ENCODE measurements around the gene PCDH15.

The PCDH15 gene

DNA sequence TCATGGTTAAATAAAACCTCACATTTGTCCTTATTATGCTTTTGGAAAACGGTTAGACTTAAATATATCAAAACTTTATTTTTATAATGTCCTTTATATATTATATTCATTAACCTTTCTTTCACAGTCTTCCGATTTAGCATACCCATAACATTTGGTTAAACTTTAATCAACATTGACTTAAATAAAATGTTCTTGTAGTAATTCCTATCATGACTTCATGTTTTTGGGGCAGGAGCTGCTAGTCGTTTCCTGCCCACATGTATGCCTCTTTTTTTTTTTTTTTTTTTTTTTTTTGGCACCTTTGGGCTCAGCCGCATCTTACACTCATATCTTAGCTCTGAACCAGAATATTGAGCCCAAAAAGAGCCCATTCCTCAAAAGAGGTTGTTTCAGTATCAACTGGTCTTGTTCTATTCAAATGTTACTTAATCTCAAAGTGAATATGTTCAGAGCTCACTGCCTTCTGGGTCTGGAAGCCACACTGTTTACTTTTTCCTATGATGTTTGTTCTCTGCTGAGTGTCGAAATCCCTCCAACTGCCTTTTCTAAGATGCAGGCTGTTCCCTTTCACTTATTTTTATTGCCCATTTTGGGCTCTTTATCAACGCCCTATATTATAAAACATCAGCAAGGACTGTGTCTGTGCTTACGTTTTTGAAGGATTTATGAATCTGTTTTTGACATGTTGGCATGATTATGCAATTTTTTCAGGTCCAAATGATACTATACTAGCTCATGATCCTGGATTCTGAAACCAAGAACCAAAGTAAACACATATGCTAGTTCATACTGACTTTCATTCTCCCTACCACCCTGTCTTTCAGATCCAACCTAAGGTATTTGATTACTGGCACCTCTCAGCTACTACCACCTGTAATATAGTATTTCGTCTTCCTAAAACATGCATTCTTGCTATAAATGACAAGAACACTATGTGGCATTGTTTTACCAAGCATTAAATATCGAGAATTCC is 914.4 kb downstream of the PCDH15 start:
- in situ Hi-C loops (cut with MboI; ENCODE audit: low sequenced_read_pairs, unreplicated experiment): no loop called here

DNA sequence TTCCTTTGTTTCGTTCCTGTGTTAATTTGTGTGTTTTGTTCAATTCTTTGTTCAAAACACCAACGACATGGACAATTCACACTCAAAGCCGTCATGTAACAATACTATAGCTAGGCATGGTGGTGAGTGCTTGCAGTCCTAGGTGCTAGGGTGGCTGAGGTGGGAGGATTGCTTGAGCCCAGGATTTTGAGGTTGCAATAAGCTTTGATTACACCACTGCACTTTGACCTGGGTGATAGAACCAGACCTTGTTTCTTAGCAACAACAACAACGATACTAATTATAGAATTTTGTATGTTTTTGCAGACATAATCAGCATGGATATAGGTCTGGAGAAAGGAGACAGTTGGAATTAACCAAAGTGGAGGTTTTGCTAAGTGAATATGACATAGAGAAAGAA is 936.2 kb downstream of the PCDH15 start:
- in situ Hi-C loops (cut with MboI; ENCODE audit: low sequenced_read_pairs, unreplicated experiment): no loop called here
- TF ChIP-seq, protein P1, sequence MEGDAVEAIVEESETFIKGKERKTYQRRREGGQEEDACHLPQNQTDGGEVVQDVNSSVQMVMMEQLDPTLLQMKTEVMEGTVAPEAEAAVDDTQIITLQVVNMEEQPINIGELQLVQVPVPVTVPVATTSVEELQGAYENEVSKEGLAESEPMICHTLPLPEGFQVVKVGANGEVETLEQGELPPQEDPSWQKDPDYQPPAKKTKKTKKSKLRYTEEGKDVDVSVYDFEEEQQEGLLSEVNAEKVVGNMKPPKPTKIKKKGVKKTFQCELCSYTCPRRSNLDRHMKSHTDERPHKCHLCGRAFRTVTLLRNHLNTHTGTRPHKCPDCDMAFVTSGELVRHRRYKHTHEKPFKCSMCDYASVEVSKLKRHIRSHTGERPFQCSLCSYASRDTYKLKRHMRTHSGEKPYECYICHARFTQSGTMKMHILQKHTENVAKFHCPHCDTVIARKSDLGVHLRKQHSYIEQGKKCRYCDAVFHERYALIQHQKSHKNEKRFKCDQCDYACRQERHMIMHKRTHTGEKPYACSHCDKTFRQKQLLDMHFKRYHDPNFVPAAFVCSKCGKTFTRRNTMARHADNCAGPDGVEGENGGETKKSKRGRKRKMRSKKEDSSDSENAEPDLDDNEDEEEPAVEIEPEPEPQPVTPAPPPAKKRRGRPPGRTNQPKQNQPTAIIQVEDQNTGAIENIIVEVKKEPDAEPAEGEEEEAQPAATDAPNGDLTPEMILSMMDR (IDR thresholded peaks at IDR 0.05; ENCODE audit: borderline replicate concordance, control extremely low read depth, extremely low read depth, insufficient read depth, missing control alignments): no peak

More for the DNA sequence above, 914.4 kb downstream of the PCDH15 start:
- no peak for DNase-seq (ENCODE audit: low spot score)
- TF ChIP-seq, protein P1 (IDR thresholded peaks at IDR 0.05; ENCODE audit: borderline replicate concordance, control extremely low read depth, extremely low read depth, insufficient read depth, missing control alignments): no peak

DNA sequence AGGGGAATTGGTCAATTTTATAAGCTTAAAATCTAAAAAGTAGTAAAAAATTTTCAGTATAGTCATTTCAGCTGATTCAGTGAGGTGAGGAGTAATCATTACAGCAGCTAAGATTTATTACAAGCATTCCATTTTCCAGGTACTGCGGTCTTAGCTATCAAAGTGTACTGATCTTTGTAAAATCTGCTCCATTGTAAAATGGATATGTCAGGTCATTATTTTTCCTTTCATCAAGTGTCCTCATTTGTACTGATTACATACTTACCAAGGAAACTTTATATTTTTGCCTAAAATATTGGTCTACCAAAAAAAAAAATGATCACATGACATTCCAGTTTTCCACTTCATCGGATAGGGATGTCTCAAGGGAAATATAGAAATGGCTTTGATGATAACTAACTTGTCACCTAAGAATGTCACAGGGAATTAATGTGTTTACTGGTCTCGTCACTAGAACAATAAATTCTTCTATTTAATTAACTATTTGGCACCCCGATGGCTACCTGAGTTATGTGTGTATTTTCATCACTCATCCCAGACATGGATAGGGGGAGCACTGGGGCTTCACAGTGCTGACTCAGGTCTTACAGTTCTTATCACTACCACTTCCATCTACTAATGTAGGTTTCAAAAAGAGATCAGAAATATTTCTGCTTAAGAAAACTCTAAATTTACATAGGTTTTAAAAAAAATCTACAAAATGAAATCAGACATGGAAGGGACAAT is 948.4 kb downstream of the PCDH15 start:
- TF ChIP-seq, protein P1 (IDR thresholded peaks at IDR 0.05; ENCODE audit: borderline replicate concordance, control extremely low read depth, extremely low read depth, insufficient read depth, missing control alignments): no peak
- in situ Hi-C loops (cut with MboI; ENCODE audit: low sequenced_read_pairs, unreplicated experiment): no loop called here
- no peak for DNase-seq (ENCODE audit: low spot score)

More for the DNA sequence above, 936.2 kb downstream of the PCDH15 start:
- no peak for DNase-seq (ENCODE audit: low spot score)

DNA sequence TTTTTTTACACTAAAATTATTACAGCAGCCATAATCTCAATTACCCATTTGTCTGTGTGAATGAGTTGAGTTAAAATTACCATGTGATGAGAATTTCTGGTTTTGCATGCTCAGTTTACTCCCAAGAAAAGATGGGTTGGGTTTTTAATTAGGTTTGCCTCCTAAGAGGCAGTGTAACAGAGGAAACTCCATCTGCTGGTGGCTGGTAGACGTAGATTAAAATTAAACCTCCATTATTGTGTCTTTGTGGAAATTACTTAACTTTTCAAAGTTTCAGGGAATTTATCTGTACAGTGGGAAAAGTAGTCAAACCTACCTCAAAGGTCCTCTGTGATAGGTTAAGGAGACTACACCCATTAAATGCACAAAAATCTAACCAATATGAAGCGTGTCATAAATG is 954.2 kb downstream of the PCDH15 start:
- in situ Hi-C loops (cut with MboI; ENCODE audit: low sequenced_read_pairs, unreplicated experiment): no loop called here
- DNase-seq (ENCODE audit: low spot score): no peak
- TF ChIP-seq, protein P1 (IDR thresholded peaks at IDR 0.05; ENCODE audit: borderline replicate concordance, control extremely low read depth, extremely low read depth, insufficient read depth, missing control alignments): no peak

DNA sequence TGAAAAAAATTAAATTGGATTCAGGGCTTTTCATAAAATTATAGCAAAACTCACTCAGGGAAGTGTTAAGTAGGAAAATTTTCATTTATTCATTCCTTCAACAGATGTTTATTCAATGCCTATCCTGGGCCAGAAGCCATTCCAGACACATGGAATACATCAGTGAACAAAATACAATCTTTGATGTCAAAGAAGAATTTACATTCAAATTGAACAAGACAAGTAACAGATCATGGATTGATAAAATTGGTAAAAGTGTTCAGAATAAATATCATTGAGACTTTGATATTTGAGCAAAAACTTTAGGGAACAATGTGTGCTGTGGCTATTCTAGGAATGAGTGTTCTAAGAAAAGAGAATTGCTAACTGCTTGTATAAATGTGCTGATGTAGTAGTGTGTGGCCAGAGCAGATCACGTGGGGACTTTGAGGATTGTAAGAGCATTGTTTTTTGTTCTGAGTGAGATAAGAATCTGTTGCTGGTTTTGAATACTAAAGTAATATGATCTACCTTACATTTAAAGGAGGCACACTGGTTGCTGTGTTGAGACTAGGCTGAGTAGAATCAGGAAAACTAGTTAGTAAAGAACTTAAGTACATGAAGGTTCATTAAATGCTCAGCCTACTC is 957.2 kb downstream of the PCDH15 start:
- TF ChIP-seq, protein P1 (IDR thresholded peaks at IDR 0.05; ENCODE audit: borderline replicate concordance, control extremely low read depth, extremely low read depth, insufficient read depth, missing control alignments): no peak
- DNase-seq (ENCODE audit: low spot score): no peak
- in situ Hi-C loops (cut with MboI; ENCODE audit: low sequenced_read_pairs, unreplicated experiment): no loop called here

DNA sequence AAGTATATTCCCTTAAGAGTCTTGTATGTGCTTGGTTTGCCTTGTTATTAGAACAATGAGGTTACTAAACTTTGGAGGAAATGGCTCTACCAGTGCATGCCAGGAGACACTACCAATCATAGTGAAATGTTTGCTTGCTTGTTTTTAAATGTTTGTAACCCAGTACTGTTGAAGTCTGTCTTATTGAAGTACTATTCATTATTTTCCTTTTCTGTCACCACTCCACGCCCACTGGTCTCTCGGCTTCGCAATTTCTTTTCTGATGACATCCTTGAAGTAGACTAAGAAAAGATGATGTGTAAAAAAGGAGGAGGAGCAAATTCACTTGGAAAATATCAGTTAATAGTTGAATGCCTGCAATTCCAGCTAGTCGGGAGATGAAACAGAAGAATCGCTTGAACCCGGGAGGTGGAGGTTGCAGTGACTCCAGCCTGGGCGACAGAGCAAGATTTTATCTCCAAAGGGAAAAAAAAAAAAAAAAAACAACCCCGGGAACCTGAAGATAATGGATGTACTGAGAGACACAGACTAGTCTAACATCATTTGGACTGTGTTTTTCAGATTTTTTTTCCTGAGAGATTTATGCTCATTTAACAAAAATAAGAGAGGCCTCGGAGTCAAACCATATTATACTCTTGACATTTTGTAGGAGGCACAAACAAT is 959.4 kb downstream of the PCDH15 start:
- in situ Hi-C loops (cut with MboI; ENCODE audit: low sequenced_read_pairs, unreplicated experiment): no loop called here
- TF ChIP-seq, protein P1 (IDR thresholded peaks at IDR 0.05; ENCODE audit: borderline replicate concordance, control extremely low read depth, extremely low read depth, insufficient read depth, missing control alignments): no peak
- DNase-seq (ENCODE audit: low spot score): no peak
